ENCODE results near the gene EVX1. TPM values are rescaled to one million over a fixed set of nuclear protein-coding genes. Genes with fewer than 3 reads are reported as not detected.

The EVX1 gene
- total RNA-seq, 1 donor: not detected

DNA sequence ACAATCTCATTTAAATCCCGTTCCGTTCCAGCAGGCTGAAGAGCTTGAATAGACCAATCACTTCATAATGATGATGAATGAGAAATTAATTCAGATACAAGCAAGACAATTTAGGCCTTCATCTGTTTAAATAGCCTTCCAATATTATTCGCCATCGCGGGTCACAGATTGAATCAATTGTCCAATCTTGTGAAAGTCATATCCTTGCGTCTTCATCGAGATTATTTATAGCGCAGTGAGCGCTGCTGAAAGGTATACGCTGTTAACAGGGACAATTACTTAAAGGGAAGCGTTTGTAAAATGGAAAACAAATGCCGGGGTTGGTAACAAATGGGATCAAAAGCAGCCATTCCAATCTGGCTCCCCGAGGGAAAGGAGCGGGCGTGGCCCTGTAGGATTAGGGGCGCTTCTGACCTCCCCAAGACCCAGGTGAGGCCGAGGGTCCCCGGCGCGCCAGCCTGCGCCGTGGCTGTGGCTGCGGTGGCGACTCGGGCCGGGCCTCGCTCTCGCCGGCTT lies 8.6 kb downstream of the EVX1 start:
- H3K9me3 ChIP-seq (ENCODE audit: low read depth, low read length): no peaks in the 10 kb centered on the region
- no peak overlapping the region for H3K4me3 ChIP-seq (ENCODE audit: insufficient read depth, low read length)
- H3K4me2 ChIP-seq (ENCODE audit: insufficient read depth, low read length): no peak overlapping the region
- H4K20me1 ChIP-seq (ENCODE audit: insufficient read depth, low read length): no peaks in the 10 kb centered on the region
- H3K27me3 ChIP-seq (ENCODE audit: insufficient read depth, low read length): peaks cover 62% of the 10 kb centered on the region
- peak; percentile 57 for DNase-seq (ENCODE audit: insufficient read length, low spot score, missing footprints)
- no peak overlapping the region for H3K27ac ChIP-seq (ENCODE audit: low read depth, low read length)
- no peaks in the 10 kb centered on the region for H3K79me2 ChIP-seq (ENCODE audit: insufficient read depth, low read length)
- H3K36me3 ChIP-seq (ENCODE audit: insufficient read depth, low read length): no peaks in the 10 kb centered on the region
- TF ChIP-seq, protein P1, sequence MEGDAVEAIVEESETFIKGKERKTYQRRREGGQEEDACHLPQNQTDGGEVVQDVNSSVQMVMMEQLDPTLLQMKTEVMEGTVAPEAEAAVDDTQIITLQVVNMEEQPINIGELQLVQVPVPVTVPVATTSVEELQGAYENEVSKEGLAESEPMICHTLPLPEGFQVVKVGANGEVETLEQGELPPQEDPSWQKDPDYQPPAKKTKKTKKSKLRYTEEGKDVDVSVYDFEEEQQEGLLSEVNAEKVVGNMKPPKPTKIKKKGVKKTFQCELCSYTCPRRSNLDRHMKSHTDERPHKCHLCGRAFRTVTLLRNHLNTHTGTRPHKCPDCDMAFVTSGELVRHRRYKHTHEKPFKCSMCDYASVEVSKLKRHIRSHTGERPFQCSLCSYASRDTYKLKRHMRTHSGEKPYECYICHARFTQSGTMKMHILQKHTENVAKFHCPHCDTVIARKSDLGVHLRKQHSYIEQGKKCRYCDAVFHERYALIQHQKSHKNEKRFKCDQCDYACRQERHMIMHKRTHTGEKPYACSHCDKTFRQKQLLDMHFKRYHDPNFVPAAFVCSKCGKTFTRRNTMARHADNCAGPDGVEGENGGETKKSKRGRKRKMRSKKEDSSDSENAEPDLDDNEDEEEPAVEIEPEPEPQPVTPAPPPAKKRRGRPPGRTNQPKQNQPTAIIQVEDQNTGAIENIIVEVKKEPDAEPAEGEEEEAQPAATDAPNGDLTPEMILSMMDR (IDR thresholded peaks at IDR 0.05; ENCODE audit: extremely low read depth, low read depth, low read length): no peak
- H2AFZ ChIP-seq (ENCODE audit: low read length): no peak overlapping the region
- peaks cover 7% of the 10 kb centered on the region for H3K4me1 ChIP-seq (ENCODE audit: insufficient read depth, low read length)

DNA sequence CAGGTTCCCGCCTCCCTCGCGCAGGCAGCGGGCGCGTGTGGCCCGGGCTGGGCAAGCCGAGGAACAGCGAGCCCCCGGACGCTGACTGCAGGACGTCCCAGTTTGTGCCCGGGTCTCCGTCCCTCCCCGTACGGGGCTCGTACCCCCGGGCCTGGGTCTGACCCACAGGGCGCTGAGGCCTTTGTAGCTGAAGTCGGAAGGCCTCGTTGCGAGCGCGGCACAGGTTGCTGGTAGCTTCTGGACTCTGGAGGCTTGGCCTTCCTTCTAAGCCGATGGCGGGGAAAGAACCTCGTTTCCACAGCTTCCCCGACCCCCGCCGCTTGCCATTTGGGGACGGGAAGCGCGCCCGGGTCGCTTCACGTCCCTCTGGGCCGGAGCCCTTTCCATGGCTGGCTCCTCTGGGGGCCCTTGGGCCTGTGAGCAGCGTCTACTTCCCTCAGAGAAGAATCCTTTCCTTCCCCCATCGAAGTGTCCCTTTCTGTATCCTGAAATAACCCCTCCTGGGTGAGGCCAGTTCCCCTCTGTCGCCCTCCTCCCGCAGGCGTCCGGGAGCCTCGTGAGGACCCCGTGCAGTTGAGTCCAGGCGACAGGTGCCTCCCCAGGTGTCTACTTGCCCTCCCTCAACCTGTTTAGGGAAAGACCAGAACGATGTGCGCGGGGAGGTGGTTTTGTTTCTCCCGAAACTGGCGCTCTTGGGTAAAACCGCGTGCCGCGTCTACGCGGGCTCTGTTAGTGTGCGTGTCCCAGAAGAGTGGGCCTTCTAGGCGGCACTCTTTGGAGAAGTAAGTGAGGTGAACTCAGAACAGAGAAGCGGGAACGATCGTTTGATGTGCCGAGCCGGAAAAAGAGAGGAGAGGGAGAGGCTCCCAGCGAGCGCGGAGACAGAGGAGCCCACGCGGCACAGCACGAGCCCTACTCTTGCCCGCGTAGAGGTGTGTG lies 9.3 kb downstream of the EVX1 start:
- Histone ChIP-seq H3K4me2 (ENCODE audit: insufficient read depth, low read length) (no peak overlapping the region), H3K4me3 (ENCODE audit: insufficient read depth, low read length) (no peak overlapping the region), H3K36me3 (ENCODE audit: insufficient read depth, low read length) (no peaks in the 10 kb centered on the region), H3K27ac (ENCODE audit: low read depth, low read length) (no peak overlapping the region), H3K79me2 (ENCODE audit: insufficient read depth, low read length) (no peaks in the 10 kb centered on the region), H3K27me3 (ENCODE audit: insufficient read depth, low read length) (peaks cover 55% of the 10 kb centered on the region), H4K20me1 (ENCODE audit: insufficient read depth, low read length) (no peaks in the 10 kb centered on the region), H3K4me1 (ENCODE audit: insufficient read depth, low read length) (peaks cover 7% of the 10 kb centered on the region), H2AFZ (ENCODE audit: low read length) (no peak overlapping the region), H3K9me3 (ENCODE audit: low read depth, low read length) (no peaks in the 10 kb centered on the region)
- TF ChIP-seq, protein P1 (IDR thresholded peaks at IDR 0.05; ENCODE audit: extremely low read depth, low read depth, low read length): no peak
- DNase-seq (ENCODE audit: insufficient read length, low spot score, missing footprints): peak; percentile 46

DNA sequence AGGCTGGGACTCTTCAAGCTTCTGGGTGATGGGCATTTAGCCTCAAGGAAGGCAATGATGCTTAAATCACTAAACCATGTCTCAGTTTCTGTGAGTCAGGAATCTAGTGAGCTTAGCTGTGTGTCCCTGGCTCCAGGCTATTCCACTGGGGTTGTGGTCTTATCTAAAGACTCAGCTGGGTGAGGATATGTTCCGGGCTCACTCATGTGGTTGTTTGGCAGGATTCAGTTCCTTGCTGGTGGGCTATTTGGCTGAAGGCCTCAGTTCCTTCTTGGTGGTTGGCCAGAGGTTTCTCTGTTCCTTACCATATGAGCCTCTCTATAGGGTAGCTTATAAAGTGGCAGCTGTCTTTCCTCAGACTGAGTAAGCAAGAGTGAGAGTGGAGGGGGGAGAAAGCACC lies 12.0 kb downstream of the EVX1 start:
- Histone ChIP-seq H3K4me1 (ENCODE audit: insufficient read depth, low read length) (no peaks in the 10 kb centered on the region), H3K79me2 (ENCODE audit: insufficient read depth, low read length) (no peaks in the 10 kb centered on the region), H3K36me3 (ENCODE audit: insufficient read depth, low read length) (no peaks in the 10 kb centered on the region), H3K27ac (ENCODE audit: low read depth, low read length) (no peak overlapping the region), H3K9me3 (ENCODE audit: low read depth, low read length) (no peaks in the 10 kb centered on the region), H2AFZ (ENCODE audit: low read length) (no peak overlapping the region), H3K27me3 (ENCODE audit: insufficient read depth, low read length) (peaks cover 35% of the 10 kb centered on the region), H3K4me2 (ENCODE audit: insufficient read depth, low read length) (no peak overlapping the region), H3K4me3 (ENCODE audit: insufficient read depth, low read length) (no peak overlapping the region), H4K20me1 (ENCODE audit: insufficient read depth, low read length) (no peaks in the 10 kb centered on the region)
- DNase-seq (ENCODE audit: insufficient read length, low spot score, missing footprints): peak; percentile 96
- TF ChIP-seq, protein P1 (IDR thresholded peaks at IDR 0.05; ENCODE audit: extremely low read depth, low read depth, low read length): no peak

DNA sequence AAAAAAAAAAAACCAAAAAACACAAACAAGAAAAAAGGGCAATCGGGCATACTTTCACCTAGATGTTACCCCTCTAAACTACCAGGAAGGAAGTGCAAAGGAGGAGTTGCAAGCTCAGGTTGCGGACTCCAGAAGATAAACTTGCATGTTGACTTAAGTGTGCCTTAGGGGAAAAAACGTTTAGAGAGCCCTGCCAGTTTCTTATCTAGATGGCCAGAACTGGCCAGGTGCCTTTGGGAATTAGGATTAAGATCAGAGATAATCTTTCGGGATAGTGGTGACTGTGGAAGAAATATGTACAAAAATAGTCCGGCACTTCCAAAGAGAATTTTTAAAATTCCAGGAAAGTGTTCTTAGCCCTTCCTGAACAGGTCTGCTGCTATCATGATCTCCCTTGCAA lies 17.6 kb downstream of the EVX1 start:
- H3K27ac ChIP-seq (ENCODE audit: low read depth, low read length): no peak overlapping the region
- DNase-seq (ENCODE audit: insufficient read length, low spot score, missing footprints): no peak
- no peak overlapping the region for H2AFZ ChIP-seq (ENCODE audit: low read length)
- H3K4me3 ChIP-seq (ENCODE audit: insufficient read depth, low read length): no peak overlapping the region
- no peak overlapping the region for H3K4me2 ChIP-seq (ENCODE audit: insufficient read depth, low read length)
- TF ChIP-seq, protein P1 (IDR thresholded peaks at IDR 0.05; ENCODE audit: extremely low read depth, low read depth, low read length): no peak
- no peaks in the 10 kb centered on the region for H3K36me3 ChIP-seq (ENCODE audit: insufficient read depth, low read length)
- peaks cover 3% of the 10 kb centered on the region for H3K27me3 ChIP-seq (ENCODE audit: insufficient read depth, low read length)
- no peaks in the 10 kb centered on the region for H3K79me2 ChIP-seq (ENCODE audit: insufficient read depth, low read length)
- H4K20me1 ChIP-seq (ENCODE audit: insufficient read depth, low read length): no peaks in the 10 kb centered on the region
- no peaks in the 10 kb centered on the region for H3K9me3 ChIP-seq (ENCODE audit: low read depth, low read length)
- H3K4me1 ChIP-seq (ENCODE audit: insufficient read depth, low read length): no peaks in the 10 kb centered on the region

Measured in osteoblast (primary cell).